ENCODE results near the gene ZNF775.

DNA sequence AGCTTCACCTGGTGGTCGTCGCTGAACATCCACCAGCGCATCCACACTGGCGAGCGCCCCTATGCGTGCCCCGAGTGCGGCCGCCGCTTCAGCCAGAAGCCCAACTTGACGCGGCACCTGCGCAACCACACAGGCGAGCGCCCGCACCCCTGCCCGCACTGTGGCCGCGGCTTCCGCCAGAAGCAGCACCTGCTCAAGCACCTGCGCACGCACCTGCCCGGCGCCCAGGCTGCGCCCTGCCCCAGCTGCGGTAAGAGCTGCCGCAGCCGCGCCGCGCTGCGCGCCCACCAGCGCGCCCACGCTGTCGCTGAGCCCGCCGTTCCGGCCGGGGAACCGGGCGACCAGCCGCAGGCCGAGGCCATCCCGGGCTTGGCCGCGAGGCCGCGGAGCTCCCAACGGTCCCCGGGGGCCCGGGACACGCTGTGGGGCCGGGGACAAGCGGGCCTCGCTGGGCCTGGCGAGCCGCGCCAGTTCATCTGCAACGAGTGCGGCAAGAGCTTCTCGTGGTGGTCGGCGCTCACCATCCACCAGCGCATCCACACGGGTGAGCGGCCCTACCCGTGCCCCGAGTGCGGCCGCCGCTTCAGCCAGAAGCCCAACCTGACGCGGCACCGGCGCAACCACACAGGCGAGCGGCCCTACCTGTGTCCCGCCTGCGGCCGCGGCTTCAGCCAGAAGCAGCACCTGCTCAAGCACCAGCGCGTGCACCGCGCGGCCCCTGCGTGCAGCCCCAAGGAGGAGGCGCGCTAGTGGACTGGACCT is 18.4 kb downstream of the ZNF775 start:
- TF ChIP-seq, protein P1, sequence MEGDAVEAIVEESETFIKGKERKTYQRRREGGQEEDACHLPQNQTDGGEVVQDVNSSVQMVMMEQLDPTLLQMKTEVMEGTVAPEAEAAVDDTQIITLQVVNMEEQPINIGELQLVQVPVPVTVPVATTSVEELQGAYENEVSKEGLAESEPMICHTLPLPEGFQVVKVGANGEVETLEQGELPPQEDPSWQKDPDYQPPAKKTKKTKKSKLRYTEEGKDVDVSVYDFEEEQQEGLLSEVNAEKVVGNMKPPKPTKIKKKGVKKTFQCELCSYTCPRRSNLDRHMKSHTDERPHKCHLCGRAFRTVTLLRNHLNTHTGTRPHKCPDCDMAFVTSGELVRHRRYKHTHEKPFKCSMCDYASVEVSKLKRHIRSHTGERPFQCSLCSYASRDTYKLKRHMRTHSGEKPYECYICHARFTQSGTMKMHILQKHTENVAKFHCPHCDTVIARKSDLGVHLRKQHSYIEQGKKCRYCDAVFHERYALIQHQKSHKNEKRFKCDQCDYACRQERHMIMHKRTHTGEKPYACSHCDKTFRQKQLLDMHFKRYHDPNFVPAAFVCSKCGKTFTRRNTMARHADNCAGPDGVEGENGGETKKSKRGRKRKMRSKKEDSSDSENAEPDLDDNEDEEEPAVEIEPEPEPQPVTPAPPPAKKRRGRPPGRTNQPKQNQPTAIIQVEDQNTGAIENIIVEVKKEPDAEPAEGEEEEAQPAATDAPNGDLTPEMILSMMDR (conservative IDR thresholded peaks at IDR 0.05 in 1 of 2, IDR thresholded peaks at IDR 0.05 in 1 of 2; ENCODE audit: extremely low read depth in 1 of 2, insufficient read depth in 1 of 2, low read depth in 1 of 2, low read length in 2 of 2), result no peak
- TF ChIP-seq EZH2 (IDR thresholded peaks at IDR 0.05; ENCODE audit: borderline replicate concordance, low read length), result no peak
